GM21515 (cell line): ENCODE data around the gene TMCC1.
"Not testable (repeated sequence)": the region's sequence is repeated elsewhere in the genome, so short reads cannot be mapped to it uniquely, and the experiment has no call there.

ENCODE experiments used
- ATAC-seq: cut with Tn5 transposase; IDR thresholded peaks from one replicate; pipeline ENCODE4 v1.9.1; 2021; ENCODE audit not compliant: unreplicated experiment

Gene TMCC1

DNA sequence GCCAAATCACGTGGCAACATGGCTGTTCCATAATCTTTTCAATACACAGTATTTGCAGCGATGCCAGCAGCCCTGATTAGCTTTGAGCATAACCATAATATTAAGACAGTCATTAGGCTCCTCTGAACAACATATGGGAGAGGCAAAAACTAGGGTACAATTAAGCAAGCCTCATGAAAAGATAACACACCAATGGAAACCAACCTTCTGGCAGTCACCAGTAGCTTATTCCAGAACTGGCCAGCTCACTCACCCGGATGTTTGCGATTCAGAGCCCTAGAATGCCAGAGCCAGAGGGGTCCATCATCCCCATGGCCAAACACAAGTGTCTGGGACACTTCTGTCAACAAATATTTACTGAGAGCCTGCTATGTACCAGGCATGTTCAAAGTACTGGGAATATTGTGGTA lies 238.2 kb downstream of the TMCC1 start:
- ATAC-seq = no peak

DNA sequence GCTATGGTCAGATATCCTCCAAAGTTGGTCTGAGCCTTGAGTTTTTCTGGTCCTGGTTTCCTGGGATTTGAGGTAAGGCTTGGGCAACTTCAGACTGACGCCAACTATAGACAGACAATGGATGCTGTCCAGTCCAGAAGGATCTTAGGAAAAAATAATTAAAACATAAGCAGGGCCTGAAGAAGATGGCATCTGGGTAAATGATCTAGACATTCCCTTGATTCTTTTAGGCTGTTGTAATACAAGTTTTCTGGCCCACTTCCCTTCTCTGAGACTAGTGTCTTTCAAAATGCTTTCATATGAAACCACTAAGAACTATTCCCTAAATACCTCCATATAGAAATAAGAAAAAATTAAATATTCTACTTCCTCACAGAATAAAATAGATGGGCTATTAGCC lies 239.4 kb downstream of the TMCC1 start:
- no peak for ATAC-seq

DNA sequence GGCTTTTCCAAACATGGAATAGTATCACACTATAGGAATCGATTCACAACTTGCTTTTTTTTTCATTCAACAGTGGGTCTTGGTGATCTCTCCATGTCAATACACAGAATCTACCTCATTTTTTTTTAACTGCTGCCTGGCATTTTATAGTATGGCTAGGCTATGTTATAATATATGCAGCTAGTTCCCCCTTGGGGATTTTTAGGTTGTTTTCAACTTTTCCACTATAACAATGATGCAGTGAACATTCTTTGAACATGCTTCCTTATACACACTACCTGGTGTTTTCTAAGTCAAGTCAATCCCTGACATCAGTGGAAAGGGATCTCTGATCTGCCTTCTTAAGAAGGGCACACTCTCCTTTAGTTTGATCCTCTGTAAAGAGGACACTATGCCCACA lies 240.5 kb downstream of the TMCC1 start:
- no peak for ATAC-seq

DNA sequence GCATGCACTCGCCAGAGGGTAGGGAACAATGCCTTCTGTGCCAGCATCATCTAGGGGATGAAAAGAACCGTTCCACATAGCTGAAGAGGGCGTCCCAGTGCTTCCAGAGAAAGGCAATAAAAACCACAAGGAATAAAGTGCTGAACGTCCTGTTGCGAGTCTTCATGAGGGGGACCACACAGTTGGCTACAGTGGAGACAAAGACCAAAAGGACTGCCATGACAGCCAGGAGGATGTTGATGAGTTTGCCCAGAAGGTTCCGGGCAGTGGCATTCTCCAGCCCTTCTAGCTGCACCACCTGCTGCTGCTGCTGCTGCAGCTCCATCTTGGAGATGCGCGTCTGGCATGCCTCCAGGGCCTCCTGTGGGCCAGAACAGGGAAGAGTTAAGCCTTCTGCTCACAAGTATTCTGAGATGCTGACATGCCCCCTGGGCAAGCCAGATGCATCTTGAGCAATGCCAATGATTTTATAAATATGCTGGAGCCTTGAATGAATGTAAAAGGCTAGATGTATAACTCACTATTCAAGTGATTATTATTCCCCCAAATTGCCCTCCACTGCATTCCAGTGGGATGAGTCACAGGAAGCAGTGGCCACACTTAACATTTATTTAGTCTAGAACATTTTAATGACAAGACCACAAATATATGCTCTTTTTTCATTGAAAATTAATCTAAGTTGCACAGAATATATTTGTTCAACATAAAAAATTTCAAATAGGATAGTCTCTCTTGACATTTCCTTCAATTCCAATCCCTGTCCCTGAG lies 241.9 kb downstream of the TMCC1 start:
- no peak for ATAC-seq

DNA sequence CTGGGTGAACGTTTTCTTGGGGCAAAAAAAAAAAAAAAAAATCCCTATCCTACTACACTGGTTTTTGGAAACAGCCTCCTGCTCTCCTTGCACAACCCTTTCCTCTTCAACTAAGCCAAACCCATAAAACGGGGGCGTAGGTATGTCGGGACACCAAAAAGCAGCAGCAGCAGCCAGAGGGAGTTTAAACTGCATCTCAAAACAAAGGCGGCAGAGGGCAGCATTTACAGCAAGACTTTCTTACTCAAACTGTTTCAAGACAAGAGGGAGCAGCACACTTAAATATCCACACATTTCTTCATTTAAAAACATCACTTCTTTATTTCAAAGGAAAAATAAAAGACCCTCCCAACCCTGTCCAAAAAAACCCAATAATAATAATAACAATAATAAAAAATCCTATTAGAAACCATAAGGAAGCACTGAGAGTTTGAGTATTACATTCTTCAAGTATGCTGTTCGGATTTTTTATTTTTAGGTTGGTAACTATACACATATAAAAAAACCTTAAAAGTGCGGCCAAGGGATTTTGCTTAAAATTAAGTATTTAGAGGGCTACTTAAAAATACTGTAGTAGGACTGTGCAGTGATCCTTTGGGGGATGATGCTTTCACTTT lies 243.1 kb downstream of the TMCC1 start:
- no peak for ATAC-seq

DNA sequence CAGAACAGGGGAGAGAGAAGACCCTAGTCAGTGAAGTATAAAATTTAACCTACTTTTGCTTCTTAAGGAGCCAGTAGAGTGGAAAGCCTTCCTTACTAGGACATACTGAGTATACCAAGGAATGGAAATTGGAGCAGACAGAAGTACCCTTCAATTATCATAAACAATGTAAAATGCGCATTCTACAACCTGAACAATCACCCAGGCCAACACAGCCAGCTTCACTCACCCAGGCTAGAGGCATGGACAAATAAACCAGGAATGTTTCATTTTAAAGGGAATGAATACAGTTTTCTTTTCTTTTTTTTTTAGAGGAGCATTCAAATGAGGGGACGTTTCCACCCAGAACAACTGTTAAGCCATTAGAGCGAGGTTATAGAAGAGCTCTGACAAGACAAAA lies 245.1 kb downstream of the TMCC1 start:
- no peak for ATAC-seq

DNA sequence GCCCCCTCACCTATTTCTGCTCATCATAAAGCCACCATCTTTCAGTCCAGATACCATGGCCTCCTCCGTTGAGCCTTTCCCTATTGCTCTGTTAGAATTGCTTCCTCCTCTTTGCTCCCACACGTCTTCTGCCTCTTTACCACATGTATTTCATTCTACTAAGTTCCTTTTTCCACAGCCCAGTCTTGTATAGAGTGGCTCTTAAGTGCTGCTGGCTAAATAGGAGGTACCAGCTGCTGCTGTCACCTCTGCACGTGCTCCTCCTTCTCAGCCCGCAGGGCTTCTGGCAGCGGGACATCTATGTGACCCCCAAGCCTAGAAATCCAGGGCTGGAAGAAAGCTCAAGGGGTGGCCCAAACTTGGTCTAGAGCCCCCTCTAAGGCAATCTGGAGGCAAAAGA lies 248.2 kb downstream of the TMCC1 start:
- ATAC-seq = no peak

DNA sequence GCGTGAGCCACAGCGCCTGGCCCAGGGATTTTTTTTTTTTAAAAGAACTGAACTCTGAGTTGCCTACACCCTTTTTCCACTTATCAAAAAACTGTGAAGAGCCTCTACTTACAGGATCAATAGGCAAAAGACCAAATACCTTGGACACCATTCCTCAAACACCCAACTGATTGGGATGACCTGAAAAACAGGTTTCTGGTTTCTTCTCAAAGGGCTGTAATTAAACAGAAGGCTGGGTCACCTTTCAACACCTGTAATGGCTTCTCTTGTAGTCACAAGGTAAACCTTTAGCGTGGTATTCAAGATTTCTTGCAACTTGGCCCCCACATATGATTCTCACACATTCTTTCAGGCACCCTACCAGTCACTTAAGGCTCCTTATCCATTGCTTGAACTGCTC lies 248.7 kb downstream of the TMCC1 start:
- no peak for ATAC-seq

DNA sequence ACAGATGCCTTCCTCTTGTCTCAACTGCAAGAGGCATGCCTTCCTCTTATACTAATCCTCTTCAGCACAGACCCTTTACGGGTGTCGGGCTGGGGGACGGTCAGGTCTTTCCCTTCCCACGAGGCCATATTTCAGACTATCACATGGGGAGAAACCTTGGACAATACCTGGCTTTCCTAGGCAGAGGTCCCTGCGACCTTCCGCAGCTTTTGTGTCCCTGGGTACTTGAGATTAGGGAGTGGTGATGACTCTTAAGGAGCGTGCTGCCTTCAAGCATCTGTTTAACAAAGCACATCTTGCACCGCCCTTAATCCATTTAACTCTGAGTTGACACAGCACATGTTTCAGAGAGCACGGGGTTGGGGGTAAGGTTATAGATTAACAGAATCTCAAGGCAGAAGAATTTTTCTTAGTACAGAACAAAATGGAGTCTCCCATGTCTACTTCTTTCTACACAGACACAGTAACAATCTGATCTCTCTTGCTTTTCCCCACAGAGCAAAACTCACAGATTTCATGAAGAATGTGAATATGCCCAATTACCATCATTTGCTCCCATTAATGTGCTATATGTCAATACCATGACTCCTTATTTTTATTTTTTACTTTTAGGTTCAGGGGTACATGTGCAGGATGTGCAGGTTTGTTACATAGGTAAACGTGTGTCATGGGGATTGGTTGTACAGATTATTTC lies 251.8 kb downstream of the TMCC1 start:
- ATAC-seq = not testable (repeated sequence)

DNA sequence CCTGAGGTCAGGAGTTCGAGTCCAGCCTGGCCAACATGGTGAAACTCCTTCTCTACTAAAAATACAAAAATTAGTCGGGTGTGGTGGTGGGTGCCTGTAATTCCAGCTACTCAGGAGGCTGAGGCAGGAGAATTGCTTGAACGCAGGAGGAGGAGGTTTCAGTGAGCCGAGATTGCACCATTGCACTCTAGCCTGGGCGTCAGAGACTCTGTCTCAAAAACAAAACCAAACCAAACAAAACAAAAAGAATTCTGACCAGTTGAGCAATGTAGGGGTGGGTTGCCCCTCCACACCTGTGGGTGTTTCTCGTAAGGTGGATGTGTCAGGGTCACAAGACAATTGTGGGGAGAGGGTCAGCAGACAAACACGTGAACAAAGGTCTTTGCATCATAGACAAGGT lies 252.5 kb downstream of the TMCC1 start:
- ATAC-seq = not testable (repeated sequence)

DNA sequence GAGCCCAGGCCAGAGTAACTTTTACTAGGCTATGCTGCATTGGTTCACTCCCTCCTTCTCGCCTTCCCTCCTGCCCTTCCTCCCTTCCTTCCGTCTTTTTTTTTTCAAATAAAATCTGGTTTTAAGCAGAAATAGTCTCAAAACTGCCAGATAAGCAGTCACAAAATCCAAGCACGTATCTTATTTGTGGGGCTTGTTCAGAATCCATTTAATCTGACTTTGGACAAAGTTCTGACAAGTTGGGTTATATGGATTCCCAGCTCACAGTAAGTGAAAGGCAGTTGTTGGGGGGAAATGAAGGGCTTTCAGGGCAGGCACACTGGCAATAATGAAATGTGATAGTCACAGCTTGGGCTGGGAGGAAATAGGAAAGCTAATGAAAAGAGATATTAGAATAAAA lies 255.0 kb downstream of the TMCC1 start:
- ATAC-seq = no peak

DNA sequence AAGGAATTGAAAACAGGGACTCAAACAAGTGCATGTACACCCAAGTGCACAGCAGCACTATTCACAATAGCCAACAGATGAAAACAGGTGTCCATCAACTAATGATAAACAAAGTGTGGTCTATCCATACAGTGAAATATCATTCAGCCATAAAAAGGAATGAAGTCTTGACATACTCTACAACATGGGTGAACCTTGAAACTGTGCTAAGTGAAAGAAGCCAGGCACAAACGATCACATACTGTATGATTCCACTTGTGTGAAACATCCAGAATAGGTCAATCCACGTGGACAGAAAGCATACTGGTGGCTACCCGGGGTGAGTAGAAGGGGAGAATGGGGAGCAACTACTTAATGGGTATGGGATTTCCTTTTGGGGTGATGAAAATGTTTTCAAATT lies 257.4 kb downstream of the TMCC1 start:
- ATAC-seq = no peak

DNA sequence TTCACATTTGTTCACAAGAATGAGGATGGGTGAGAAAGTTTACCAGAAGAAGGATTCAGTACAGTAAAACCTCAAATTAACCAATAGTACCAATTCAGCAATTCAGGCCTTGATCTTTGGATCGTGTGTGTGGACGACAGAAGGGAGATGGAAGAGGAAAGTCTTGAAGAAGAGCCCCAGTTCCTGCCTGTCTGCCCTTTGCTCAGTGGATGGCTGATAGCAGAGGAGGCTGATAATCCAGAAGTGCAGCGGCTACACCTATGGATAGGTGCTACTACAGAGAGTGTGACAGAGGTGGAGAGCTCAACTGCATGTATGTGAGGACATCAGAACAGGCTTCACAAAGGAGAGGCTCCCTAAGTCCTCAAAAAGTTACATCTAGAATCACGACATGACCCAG lies 257.9 kb downstream of the TMCC1 start:
- no peak for ATAC-seq

DNA sequence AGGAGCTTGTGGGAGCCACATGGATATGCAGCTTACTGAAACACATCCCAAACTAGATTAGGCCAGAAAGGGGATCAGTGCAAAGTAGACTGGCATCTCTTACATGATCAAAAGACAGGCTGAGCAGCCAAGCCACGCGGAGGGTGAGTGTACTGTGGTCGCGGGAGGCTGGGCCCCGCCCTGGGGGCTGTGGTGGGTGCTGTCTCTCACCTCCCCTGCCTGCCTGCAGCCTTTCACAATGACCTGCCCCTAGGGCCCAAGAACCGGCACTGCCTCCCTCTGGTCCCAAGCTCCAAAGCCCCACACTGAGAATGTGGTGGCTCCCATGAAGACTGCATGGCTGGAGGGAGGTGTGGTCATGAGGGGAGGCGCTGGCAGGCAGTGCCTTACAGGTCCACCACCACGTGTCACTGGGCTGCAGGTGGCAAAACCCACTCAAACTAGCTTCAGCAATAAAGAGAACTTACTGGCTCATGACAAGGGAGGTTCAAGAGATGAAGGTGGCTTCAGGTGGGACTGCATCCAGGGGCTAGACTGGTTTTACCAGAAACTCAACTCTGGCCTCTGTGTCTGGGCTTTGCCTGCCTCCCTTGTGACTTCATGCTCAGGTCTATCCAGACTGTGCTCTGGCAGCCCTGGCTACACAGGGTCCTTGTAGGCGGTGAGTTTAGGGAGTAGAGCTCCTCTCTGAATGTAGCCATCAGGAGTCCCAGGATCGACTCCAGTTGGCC lies 259.6 kb downstream of the TMCC1 start:
- ATAC-seq = no peak

DNA sequence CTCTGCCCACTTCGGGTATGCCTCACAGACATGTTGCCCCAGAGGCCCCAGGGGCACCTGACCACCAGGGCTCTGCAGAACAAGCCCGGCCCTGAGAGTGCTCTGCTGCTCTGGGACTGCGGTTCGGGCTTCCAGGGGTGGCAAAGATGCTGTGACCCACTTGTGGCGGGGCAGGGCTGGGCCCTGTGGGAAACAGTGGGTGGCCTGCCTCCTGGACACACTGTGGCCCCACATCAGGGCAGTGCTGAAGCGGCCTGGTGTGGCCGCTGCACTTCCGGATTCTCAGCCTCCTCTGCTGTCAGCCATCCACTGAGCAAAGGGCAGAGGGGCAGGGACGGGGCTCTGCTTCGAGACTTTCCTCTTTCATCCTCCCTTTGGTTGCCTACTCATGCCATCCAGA lies 260.5 kb downstream of the TMCC1 start:
- no peak for ATAC-seq

DNA sequence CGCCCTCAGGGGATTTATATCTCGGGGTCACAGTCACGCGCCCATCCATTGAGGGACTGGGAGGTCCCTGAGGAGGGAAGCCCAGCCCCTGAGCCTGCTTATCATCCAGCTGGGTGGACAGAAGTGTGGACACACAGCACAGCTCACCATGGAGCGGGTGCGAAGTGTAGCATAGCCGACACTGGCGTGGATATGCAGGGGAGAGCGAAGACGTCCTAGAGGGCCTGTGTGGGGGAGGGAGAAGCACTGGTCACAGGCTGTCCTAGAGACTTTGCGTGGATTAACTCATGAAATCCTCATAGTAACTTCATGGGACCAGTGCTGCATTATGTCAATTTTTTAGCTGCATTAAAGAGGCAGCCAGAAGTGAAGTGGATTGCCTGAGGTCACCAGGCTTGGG lies 261.0 kb downstream of the TMCC1 start:
- no peak for ATAC-seq

DNA sequence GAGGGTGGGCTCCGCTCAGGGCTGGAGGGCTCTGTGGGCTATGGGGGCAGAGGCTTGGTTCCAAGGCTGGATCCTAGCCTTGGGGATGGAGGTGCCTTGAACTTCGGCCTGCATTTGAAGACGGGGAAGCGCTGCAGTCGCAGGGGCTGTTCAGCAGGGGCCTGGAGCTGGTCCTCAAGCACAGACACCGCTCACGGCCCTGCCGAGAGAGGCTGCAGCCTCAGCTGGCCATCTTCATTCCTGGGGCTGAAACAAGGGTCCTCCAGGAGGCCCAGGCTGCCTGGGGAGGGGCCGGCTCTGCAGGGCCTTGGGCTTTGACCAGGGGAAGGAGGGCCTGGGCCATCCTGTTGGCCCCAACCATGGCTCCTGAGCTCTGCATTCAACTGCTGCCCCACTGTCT lies 261.5 kb downstream of the TMCC1 start:
- ATAC-seq = no peak

DNA sequence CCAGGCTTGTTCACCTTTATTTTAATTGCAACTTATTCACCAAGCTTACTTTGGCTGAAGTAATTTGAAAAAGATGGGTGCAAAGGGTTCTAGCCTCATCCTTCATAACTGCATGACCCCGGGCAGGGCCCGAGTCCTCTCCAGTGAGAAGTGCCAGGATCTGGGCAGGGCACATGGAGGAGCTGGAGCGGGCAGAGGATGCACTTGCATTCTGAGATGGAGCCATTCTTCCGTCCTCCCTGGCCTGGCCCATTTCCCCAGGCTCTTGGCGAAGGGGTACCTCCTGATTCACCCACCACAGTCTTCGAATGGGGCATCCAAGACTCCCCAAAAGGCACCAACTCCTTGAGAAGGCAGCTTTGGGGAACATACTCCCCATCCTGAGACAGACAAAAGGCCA lies 264.5 kb downstream of the TMCC1 start:
- ATAC-seq = no peak

DNA sequence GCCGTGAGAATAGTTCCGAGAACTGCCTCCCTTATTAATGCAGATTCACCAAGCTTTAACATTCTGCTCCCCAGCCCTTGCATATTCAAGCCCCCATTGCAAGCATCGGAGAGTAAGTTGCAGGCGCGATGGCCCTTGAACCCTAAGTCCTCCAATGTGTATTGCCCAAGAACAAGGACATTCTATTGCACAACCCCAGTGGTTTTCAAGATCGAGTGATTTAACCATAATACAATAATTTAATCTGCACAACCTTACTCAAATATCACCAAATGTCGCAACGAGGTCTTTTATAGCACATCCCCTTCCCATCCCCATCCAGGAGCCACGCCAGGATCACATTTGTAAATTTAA lies 265.4 kb downstream of the TMCC1 start:
- ATAC-seq = no peak

DNA sequence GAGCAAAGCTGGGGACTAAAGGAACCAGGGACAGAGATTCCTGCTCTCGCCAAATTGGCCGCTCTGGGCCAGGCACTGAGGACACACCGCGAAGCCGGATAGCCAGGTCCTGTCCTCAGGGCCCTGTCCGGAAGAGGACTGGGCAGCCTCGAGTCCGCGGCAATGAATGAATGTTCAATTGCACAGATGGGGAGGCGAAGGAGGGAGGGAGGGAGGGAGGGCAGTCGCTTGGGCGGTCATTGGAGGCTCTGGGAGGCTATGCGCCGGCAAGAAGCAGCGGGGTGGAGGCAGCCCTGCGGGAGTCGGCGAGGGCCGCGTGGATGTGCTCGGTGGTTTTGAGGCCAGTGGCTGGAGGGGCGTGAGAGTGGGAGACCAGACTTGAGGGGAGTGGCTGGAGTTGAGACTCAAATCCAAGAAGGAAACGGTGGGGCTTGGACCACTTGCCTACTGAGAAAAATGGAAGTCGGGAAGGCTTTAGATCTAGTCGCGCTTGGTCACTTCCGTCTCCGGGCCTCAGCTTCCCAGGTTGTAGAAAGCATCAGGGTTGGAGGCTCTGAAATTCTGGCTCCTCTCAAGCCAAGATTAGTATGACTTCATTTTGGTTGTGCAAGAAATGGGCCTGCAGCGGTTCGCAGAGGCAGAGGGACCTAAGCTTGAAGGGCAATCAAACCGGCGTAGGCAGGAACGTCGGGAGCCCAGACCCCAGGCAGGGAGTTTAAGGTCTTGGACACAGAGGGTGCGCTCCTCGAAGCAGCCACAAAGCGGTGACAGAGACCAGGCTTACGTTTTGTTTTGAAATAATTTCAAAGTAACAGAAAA lies 266.0 kb downstream of the TMCC1 start:
- peak; percentile 52 for ATAC-seq
